Measurements from ENCODE around the gene LUC7L3.
A peak's percentile ranks its signal among the peaks of the same experiment; 100 is the strongest.

LUC7L3 gene

GRCh38 chr17:50689956-50690886, 29.2 kb upstream of the LUC7L3 start (continued):
- no peak for TF ChIP-seq ZBTB7A (tag by site-specific recombination; IDR thresholded peaks at IDR 0.05; ENCODE audit: low read depth)
- no peak for TF ChIP-seq IKZF3 (tag by site-specific recombination; IDR thresholded peaks at IDR 0.05)
- TF ChIP-seq ZBTB17 (tag by site-specific recombination; IDR thresholded peaks at IDR 0.05) = peak; percentile 55; the same call in 1 of the 2 replicates
- no peak for TF ChIP-seq ZNF174 (tag by site-specific recombination; IDR thresholded peaks at IDR 0.05)
- TF ChIP-seq ZNF660 (tag by site-specific recombination; IDR thresholded peaks at IDR 0.05) = no peak
- no peak for TF ChIP-seq PRDM2 (tag by site-specific recombination; IDR thresholded peaks at IDR 0.05; ENCODE audit: borderline replicate concordance)
- TF ChIP-seq TRIM28 (IDR thresholded peaks at IDR 0.05; ENCODE audit: borderline replicate concordance, low read length) = no peak
- no peak for TF ChIP-seq ZBTB49 (tag by site-specific recombination; IDR thresholded peaks at IDR 0.05; ENCODE audit: low read depth)
- TF ChIP-seq ZNF549 (tag by site-specific recombination; IDR thresholded peaks at IDR 0.05) = no peak
- TF ChIP-seq ZXDB (tag by site-specific recombination; IDR thresholded peaks at IDR 0.05) = no peak
- no peak for TF ChIP-seq REPIN1 (tag by site-specific recombination; IDR thresholded peaks at IDR 0.05; ENCODE audit: low read depth)
- TF ChIP-seq KLF17 (tag by site-specific recombination; IDR thresholded peaks at IDR 0.05) = peak; percentile 52; the same call in 1 of the 2 replicates
- no peak for TF ChIP-seq ZBTB48 (tag by site-specific recombination; IDR thresholded peaks at IDR 0.05)
- no peak for TF ChIP-seq INSM2 (tag by site-specific recombination; IDR thresholded peaks at IDR 0.05)
- no peak for TF ChIP-seq ZNF148 (tag by site-specific recombination; IDR thresholded peaks at IDR 0.05; ENCODE audit: borderline replicate concordance)
- TF ChIP-seq GLI4 (tag by site-specific recombination; IDR thresholded peaks at IDR 0.05) = no peak
- TF ChIP-seq ZNF16 (tag by site-specific recombination; IDR thresholded peaks at IDR 0.05; ENCODE audit: low read depth) = no peak
- TF ChIP-seq ZNF843 (tag by site-specific recombination; IDR thresholded peaks at IDR 0.05) = no peak
- no peak for TF ChIP-seq ZNF621 (tag by site-specific recombination; IDR thresholded peaks at IDR 0.05)
- no peak for TF ChIP-seq HIC1 (tag by site-specific recombination; IDR thresholded peaks at IDR 0.05)
- no peak for TF ChIP-seq ZNF266 (tag by site-specific recombination; IDR thresholded peaks at IDR 0.05; ENCODE audit: low read depth)
- TF ChIP-seq ZSCAN30 (tag by site-specific recombination; IDR thresholded peaks at IDR 0.05) = no peak
